ENCODE results near the gene HOXB8.
A peak's percentile ranks its signal among the peaks of the same experiment; 100 is the strongest.

DNA sequence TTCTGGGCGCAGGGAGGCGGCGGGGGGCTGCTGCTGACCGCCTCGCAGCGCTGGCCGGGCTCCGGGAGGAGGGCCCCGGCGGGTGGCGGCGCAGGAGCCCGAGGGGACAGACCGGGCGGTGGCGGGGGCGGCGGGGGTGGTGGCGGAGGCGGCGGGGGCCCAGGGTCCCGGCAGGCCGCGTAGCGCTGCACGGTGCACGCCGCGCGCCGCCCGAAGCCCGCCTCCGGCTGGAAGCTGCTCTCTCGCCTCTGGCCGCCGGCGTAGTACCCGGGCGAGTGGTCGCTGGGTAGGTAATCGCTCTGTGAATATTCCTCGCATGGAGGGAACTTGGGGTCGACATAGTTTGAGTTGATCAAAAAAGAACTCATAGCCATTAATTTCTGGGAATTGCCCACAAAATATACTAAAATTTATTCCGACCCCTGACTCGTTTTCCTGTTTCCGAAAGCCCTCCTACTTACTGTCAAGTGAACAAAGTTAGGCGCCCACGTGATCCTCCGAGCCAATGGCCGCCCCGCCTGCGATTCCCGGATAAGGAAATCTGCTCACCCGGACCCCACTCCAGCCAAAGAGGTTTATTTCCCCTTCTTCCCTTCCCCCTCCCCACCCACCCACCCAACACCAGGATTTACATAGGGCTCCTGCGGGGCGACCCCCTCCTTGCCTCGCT, 37.0 kb downstream of the HOXB8 start, which contains the start of gene HOXB4:
- TF ChIP-seq CTCF (IDR thresholded peaks at IDR 0.05; ENCODE audit: poor library complexity) (no peak), EZH2 (IDR thresholded peaks at IDR 0.05; ENCODE audit: borderline replicate concordance) (no peak), EZH2phosphoT487 (IDR thresholded peaks at IDR 0.05; ENCODE audit: low read depth, severe bottlenecking, unreplicated experiment) (peak; percentile 25)

All from hepatocyte (in vitro differentiated cells).